ENCODE measurements around the gene ASB4.
A peak's percentile ranks its signal among the peaks of the same experiment; 100 is the strongest.
"Not testable (repeated sequence)": the region's sequence is repeated elsewhere in the genome, so short reads cannot be mapped to it uniquely, and the experiment has no call there.

The ASB4 gene

GRCh38 chr7:95527033-95527775 is 41.5 kb downstream of the ASB4 start:
- peak; percentile 37 for DNase-seq

DNA sequence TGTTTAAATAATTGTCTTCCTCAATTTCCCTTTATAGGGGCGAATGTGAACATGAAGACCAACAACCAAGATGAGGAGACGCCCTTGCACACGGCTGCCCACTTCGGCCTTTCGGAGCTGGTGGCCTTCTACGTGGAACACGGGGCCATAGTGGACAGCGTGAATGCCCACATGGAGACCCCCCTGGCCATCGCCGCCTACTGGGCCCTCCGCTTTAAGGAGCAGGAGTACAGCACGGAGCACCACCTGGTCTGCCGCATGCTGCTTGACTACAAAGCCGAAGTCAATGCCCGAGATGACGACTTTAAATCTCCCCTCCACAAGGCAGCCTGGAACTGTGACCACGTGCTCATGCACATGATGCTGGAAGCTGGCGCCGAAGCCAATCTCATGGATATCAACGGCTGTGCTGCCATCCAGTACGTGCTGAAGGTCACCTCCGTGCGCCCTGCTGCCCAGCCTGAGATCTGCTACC is 42.1 kb downstream of the ASB4 start:
- DNase-seq = no peak

- no peak for DNase-seq
These were observed 44.0 kb downstream of the ASB4 start for GRCh38 chr7:95529701-95530100.

DNA sequence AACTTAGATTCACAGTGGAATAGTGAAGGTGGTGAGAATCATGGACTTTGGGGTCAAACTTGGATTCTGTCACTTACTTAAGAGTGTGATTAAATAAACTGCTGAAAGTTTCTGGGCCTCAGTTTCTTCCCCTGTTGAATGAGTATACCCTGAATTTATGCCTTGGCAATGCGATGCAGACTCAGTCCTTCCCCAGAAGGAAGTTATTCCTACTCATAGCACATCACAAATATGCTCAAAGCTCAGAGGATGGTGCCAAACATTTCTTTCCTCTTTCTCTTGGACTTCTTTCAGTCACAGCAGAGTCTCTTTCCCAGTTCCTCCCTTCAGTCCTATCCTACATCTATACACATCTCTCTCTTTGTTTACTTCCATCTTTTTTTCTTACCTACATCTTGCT is 45.1 kb downstream of the ASB4 start:
- DNase-seq = no peak

DNA sequence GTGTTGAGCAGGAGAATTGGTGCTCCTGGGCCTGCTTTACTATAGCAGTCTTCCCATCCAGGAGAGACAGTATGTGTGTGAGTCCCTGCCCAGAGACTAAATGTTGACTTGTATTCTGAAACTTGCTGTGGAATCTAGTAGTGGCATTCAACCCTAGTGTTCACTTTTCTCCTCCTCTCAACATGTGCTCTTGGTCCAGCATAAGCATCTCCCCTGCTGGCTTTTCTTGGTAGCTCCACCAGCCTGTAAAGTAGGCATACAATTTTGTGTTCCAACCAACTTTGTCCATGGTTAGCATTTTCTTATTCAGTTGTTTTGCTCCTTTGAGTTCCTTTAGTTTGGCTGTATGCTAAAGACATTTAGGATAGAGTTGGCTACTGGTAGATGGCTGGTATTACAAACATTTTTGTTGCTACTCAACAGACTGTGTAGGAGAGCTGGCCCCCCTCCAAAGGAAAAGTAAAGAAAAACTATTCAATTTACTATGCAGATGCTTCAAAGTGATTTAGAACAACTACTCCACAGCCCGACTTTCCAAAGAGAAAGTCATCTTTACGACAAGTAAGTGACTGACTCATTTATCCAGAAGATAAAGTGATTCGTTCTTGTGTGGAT is 46.0 kb downstream of the ASB4 start:
- no peak for DNase-seq

GRCh38 chr7:95534796-95535195 is 49.1 kb downstream of the ASB4 start:
- no peak for DNase-seq

GRCh38 chr7:95535662-95536061 is 49.9 kb downstream of the ASB4 start:
- DNase-seq = no peak

DNA sequence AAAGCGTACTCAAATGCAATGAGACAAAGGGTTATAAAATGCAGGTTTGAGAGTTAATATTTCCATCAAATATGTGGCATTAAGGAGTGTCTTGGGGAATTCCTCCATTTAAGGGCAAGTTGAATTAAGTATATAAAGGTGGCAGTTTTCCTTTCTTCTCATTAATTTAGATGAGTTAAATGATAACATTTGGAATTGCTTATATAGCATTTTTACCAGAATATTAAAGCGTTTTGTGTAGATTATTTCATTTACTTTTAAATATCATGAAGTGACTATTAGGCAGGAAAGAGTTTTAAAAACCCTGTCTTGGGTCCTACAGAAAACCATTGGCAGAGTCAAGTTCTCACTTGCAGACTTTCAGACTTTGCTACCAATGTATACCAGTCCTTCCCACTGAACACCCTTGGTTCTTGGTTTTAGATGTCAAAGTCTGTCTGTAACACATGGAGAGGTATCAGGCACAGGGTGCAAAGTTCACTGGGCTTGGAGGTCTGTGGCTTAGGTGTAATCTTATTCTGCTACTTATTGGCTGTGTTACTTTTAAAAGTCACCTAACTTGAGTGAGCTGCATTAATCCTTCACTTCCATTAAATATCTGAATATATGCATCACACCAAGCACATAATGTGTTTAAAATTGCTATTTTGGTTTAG is 51.0 kb downstream of the ASB4 start:
- DNase-seq = no peak

DNA sequence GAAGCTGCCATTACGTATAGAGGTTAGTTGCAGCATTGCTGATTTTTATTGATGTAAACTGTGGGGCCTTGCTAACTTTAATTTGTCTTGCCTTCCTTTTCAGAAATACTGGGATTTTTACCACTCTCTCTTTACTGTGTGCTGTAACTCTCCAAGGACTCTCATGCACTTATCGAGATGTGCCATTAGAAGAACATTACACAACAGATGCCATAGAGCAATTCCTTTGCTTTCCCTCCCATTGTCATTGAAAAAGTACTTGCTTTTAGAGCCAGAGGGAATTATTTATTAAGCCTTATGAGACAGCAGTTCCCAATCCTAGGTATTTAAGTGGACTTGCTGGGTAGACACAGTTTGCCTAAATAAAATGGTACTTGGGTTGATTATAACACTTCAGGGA is 51.7 kb downstream of the ASB4 start:
- no peak for DNase-seq

DNA sequence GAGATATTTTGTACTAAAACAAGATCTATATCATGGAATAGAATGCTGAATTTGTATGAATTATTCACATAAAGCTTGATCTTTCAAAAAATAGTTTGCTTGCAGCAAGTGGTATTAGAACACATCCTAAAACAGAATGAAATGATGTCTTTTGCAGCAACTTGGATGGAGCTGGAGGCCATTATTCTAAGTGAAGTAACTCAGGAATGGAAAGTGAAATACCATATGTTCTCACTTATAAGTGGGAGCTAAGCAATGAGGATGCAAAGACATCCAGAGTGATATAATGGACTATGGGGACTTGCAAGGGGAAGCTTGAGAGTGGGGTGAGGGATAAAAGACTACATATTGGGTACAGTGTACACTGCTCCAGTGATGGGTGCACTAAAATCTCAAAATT is 53.7 kb downstream of the ASB4 start:
- no peak for DNase-seq

DNA sequence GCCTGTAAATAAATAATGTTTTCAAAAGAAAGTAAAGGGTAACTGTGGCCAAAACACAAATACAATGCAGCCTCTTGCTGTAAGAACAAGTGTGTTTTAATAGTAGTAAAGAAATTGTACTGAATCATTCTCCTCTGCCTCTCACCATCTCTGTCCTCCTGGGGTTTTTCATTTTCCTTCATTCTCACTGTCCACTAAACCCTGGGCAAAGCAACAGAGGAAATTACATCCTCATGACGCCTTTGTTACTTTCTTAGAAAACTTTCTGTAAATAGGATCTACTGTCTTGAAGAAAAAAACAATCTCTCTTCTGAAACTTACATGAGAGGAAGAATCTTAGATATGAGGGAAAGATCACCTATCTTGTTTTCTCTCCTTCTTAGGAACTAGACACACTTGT is 54.6 kb downstream of the ASB4 start:
- no peak for DNase-seq

GRCh38 chr7:95543312-95543711 is 57.6 kb downstream of the ASB4 start:
- DNase-seq = no peak

DNA sequence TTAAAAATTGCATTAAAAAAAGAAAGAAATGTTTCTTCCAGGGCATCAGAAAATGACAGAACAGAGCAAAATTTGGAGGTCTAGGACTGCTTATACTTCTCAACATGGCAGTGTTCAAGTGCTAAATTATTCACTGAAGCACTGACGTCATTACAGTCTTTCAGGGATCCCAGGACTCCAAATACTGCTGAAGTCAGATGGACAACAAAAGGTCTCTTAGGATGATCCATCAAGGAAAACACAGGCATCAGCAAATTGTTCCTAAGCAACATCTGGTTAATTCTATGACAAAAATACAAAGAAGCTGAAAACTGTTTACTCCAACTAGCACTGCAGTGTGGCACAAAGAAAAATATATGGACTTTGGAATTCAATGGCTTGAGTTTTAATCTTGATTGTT is 58.4 kb downstream of the ASB4 start:
- DNase-seq = no peak

- DNase-seq = no peak
These were observed 59.4 kb downstream of the ASB4 start for GRCh38 chr7:95545007-95545615.

GRCh38 chr7:95545673-95546072 is 59.9 kb downstream of the ASB4 start:
- DNase-seq = no peak

DNA sequence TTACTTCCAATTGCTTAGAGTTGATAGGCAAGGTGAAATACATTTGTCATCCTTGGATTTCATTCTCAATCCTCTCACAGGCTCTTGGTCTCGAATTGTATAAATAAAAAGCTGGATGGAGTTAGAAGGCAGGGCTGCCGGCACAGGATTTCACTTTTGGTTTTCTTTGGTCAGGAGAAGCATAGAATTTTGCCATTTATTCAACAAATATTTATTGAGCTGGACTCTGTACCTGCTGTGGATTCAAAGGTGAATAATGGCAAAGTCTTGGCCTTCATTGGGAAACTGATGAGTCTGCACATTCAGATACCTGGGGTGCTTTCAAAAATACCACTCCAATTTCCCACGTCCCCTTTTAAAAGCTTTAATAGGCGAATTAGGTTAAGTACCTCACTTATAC is 60.9 kb downstream of the ASB4 start:
- no peak for DNase-seq

DNA sequence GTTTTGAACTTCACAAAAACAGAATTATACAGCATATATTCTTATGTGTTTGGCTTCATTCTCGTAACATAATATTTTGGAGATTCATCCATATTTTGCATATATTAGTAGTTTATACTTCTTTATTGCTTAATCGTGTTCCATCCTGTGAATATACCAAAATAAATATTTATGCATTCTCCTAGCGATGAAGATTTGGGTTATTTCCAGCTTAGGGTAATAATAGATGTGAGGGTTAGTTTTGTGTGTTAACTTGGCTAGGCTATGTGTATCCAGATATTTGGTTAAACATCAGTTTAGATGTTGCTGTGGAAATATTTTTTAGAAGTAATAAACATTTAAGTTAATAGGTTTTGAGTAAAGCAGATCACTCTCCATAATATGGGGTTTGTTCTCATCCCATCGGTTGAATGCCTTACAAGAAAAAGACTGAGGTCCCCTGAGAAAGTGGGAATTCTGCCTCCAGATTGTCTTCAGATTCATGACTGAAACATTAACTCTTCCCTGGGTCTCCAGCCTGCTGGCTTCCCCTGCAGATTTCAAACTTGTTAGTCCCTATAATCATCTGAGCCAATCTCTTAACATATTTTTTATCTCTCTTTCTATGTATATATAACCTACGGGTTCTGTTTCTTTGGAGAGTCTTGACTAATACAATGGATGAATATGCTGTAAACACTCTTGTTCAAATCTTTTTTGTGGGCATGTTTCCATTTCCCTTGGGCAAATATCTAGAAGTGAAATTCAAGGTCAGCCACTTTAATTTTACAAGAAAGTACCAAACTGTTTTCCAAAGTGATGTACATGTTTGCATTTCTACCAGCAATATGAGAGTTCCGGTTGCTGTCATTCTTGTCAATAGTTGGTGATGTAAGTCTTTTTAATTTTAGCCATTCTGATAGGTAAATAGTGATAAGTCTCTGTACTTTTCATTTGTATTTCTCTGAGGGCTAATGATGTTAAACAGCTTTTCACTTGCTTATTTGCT is 61.9 kb downstream of the ASB4 start:
- DNase-seq = no peak

- peak; percentile 31 for DNase-seq
These were observed 64.2 kb downstream of the ASB4 start for GRCh38 chr7:95549818-95550529.

DNA sequence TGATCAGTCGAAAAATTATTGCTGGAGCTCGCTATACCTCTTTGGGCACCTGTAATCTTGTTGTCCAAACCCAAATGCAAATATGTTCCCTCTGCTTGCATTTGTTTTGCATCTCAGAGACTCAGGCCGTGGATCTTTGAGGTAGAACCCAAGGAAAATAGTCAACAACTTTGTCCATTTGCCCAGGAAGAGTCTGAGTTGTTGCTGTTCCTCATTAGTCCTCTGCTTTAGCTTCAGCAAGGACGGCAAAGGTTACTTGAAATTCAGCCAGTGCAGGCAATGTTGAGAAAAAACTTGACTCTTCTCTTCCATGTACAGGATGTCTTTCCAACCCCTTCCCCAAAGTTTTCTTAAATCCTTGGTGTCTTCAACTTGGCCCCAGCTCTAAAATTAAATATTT is 64.8 kb downstream of the ASB4 start:
- DNase-seq = no peak

DNA sequence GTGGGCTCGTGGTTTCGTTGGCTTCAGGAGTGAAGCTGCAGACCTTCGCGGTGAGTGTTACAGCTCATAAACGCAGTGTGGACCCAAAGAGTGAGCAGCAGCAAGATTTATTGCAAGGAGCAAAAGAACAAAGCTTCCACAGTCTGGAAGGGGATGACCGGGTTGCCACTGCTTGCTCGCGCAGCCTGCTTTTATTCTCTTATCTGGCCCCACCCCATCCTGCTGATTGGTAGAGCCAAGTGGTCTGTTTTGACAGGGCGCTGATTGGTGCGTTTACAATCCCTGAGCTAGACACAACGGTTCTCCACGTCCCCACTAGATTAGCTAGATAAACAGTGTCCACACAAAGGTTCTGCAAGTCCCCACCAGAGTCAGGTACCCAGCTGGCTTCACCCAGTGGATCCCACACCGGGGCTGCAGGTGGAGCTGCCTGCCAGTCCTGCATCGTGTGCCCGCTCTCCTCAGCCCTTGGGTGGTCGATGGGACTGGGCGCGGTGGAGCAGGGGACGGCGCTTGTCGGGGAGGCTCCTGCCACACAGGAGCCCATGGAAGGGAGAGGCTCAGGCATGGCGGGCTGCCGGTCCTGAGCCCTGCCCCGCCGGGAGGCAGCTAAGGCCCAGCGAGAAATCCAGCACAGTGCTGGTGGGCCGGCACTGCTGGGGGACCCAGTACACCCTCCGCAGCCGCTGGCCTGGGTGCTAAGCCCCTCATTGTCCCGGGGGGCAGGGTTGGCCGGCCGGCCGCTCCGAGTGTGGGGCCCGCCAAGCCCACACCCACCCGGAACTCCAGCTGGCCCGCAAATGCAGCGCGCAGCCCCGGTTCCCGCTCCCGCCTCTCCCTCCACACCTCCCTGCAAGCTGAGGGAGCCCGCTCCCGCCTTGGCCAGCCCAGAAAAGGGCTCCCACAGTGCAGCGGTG is 66.5 kb downstream of the ASB4 start:
- DNase-seq = not testable (repeated sequence)

DNA sequence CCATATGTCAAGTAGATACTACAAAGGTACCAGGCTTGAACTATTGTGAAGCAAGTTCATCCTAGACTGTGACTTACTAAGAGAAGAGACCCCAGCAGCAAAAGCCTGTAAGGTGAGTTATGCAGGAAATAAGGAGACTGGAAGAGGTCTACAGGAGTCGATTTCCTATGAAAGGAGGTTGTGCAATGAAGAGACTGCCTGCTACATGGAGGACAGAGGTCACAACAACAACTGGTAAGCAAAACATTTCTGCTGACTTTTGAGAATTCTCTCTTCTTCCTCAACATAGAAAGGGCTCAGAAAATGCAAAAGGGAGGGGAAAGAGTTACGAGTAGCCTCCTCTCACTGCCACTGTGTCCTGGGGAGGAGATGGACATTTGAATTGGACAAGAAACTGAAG is 68.2 kb downstream of the ASB4 start:
- no peak for DNase-seq
